OCI-LY7 (cell line): ENCODE measurements around the gene AHR. TPM values are rescaled to one million over a fixed set of nuclear protein-coding genes. Genes with fewer than 3 reads are reported as not detected.
A peak's percentile ranks its signal among the peaks of the same experiment; 100 is the strongest.

Experiments used
- BruUV-seq: library from RNA; stranded (reverse); fragments of 400-500 nt; replicated peaks from 2 replicates; lab custom pipeline; 2021; lab: Mats Ljungman, UMichigan
- CTCF ChIA-PET: fragments of 300-600 bp; sonication (Branson Sonifier 250); formaldehyde crosslinking; loops from one replicate; lab custom pipeline; 2022; ENCODE audit warnings: antibody characterized with exemption; ENCODE audit not compliant: unreplicated experiment; lab: Charles Lee
- POLR2A ChIA-PET: fragments of 300-600 bp; sonication (Branson Sonifier 250); formaldehyde crosslinking; loops from one replicate; lab custom pipeline; 2022; ENCODE audit warnings: antibody characterized with exemption; lab: Charles Lee
- DNase-seq: peaks from one replicate; pipeline ENCODE4 v3.0.0-alpha.2; 2015; ENCODE audit warnings: low spot score
- H2AFZ ChIP-seq: fragments of 200-600 bp; sonication (generic), shearing (Covaris generic); 2 replicates; pipeline ENCODE4 v1.6.1; 2014; ENCODE audit warnings: mild to moderate bottlenecking, antibody characterized with exemption, low read length, moderate library complexity
- H3K27ac ChIP-seq: fragments of 200-600 bp; sonication (generic); 2 replicates; pipeline ENCODE4 v1.5.1; 2014; ENCODE audit warnings: mixed run types, low read depth, mild to moderate bottlenecking, moderate library complexity, low read length, inconsistent platforms; ENCODE audit not compliant: poor library complexity, severe bottlenecking
- H3K36me3 ChIP-seq: fragments of 200-600 bp; sonication (generic); 2 replicates; pipeline ENCODE4 v1.6.1; 2014; ENCODE audit warnings: mild to moderate bottlenecking, antibody characterized with exemption, low read length, moderate library complexity, mixed read lengths; ENCODE audit not compliant: insufficient read depth
- H3K4me1 ChIP-seq: fragments of 200-600 bp; sonication (generic); 2 replicates; pipeline ENCODE4 v1.5.1; 2014; ENCODE audit warnings: mild to moderate bottlenecking, low read length; ENCODE audit not compliant: insufficient read depth, poor library complexity, severe bottlenecking
- H3K4me2 ChIP-seq: fragments of 200-600 bp; sonication (generic); 2 replicates; pipeline ENCODE4 v1.6.1; 2014; ENCODE audit warnings: mild to moderate bottlenecking, low read length
- H3K4me3 ChIP-seq: fragments of 200-600 bp; sonication (generic); 2 replicates; pipeline ENCODE4 v1.5.1; 2014; ENCODE audit warnings: mild to moderate bottlenecking, low read depth, low read length; ENCODE audit not compliant: poor library complexity, severe bottlenecking
- H3K79me2 ChIP-seq: fragments of 200-600 bp; sonication (generic); 2 replicates; pipeline ENCODE4 v1.6.1; 2016; ENCODE audit warnings: low read depth, mild to moderate bottlenecking, low read length, moderate library complexity, mixed read lengths; ENCODE audit not compliant: insufficient read depth
- H3K9me2 ChIP-seq: fragments of 200-600 bp; sonication (generic); 2 replicates; pipeline ENCODE4 v1.6.1; 2016; ENCODE audit warnings: mild to moderate bottlenecking, low read length, mixed read lengths; ENCODE audit not compliant: insufficient read depth
- H3K9me3 ChIP-seq: fragments of 200-600 bp; sonication (generic); 2 replicates; pipeline ENCODE4 v1.6.1; 2014; ENCODE audit warnings: mild to moderate bottlenecking, mixed run types, low read length, mixed read lengths
- H4K20me1 ChIP-seq: fragments of 200-600 bp; sonication (generic); 2 replicates; pipeline ENCODE4 v1.6.1; 2014; ENCODE audit warnings: mild to moderate bottlenecking, antibody characterized with exemption, low read length, moderate library complexity, mixed read lengths; ENCODE audit not compliant: insufficient read depth
- EZH2phosphoT487 ChIP-seq: fragments of 200-600 bp; sonication (generic); IDR thresholded peaks from 2 replicates; pipeline ENCODE4 v1.6.1; 2018; ENCODE audit warnings: low read depth, borderline replicate concordance, mild to moderate bottlenecking, mixed run types, antibody characterized with exemption, low read length, moderate library complexity, mixed read lengths
- intact Hi-C: fragments of 100-400 bp; cut with micrococcal nuclease; formaldehyde crosslinking; loops from one replicate; pipeline ENCODE4 v1.10.0; 2022; ENCODE audit not compliant: unreplicated experiment
- total RNA-seq, 2 experiments: library from RNA; depleted of rRNA in 1 of 2; stranded (reverse); fragments of >200 nt in 1 of 2; shearing (Covaris generic) in 1 of 2; gene quantifications; 2 replicates each; pipeline ENCODE4 v1.2.3, GENCODE V29; 2014 to 2022
- TF ChIP-seq, protein P1 (sequence below): fragments of 200-600 bp; sonication (generic); conservative IDR thresholded peaks from 2 replicates; pipeline ENCODE4 v1.5.1; 2014; ENCODE audit warnings: mild to moderate bottlenecking, antibody characterized with exemption, low read length, moderate library complexity, mixed read lengths

AHR gene
- total RNA-seq, 2 experiments from 2014 or later: not detected

DNA sequence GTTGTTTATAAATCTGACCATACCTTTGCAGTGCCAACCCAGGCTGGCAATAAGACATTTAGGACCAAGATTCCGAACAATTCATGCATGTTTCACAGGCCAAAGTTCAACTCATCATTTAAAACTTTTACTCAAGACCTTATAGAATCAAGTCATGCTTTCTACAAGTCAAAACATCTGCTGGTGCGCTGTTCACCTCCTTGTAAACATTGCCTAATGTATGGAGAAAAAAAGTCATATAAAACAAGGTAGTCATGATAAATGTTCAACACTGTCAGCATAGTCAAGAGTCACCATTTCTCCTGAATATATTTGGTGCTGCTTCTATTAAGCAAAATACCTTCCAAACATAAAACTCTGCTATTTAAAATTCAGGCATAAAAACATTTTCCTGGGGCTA, 42.1 kb upstream of the AHR start:
- no peak overlapping the region for H3K4me2 ChIP-seq
- TF ChIP-seq EZH2phosphoT487: no peak
- CTCF ChIA-PET: no interaction called here
- no peaks in the 10 kb centered on the region for H3K9me3 ChIP-seq
- POLR2A ChIA-PET: no interaction called here
- no peaks in the 10 kb centered on the region for H4K20me1 ChIP-seq
- no peaks in the 10 kb centered on the region for H3K36me3 ChIP-seq
- no TSS peak for BruUV-seq
- H3K79me2 ChIP-seq: no peaks in the 10 kb centered on the region
- no peak overlapping the region for H3K4me3 ChIP-seq
- H2AFZ ChIP-seq: no peak overlapping the region
- no peaks in the 10 kb centered on the region for H3K9me2 ChIP-seq
- H3K27ac ChIP-seq: no peak overlapping the region
- no peak for DNase-seq
- intact Hi-C loops: no loop called here
- no peaks in the 10 kb centered on the region for H3K4me1 ChIP-seq

DNA sequence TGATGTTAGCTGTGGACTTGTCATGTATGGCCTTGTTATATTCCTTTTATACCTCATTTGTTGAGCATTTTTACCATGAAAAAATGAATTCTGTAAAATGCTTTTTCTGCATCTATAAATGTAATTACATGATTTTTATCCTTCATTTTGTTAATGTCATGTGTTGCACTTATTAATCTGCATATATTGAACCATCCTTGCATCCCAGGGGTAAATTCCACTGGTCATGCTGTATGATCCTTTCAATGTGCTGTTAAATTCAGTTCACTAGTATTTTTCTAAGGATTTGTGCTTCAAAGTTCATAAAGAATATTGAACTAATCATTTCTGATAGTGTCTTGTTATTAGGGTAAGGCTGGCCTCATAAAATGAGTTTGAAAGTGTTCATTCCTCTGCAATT, 31.9 kb upstream of the AHR start:
- no TSS peak for BruUV-seq
- TF ChIP-seq, protein P1, sequence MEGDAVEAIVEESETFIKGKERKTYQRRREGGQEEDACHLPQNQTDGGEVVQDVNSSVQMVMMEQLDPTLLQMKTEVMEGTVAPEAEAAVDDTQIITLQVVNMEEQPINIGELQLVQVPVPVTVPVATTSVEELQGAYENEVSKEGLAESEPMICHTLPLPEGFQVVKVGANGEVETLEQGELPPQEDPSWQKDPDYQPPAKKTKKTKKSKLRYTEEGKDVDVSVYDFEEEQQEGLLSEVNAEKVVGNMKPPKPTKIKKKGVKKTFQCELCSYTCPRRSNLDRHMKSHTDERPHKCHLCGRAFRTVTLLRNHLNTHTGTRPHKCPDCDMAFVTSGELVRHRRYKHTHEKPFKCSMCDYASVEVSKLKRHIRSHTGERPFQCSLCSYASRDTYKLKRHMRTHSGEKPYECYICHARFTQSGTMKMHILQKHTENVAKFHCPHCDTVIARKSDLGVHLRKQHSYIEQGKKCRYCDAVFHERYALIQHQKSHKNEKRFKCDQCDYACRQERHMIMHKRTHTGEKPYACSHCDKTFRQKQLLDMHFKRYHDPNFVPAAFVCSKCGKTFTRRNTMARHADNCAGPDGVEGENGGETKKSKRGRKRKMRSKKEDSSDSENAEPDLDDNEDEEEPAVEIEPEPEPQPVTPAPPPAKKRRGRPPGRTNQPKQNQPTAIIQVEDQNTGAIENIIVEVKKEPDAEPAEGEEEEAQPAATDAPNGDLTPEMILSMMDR: no peak
- no peak for TF ChIP-seq EZH2phosphoT487
- POLR2A ChIA-PET: interaction anchor here (0.6 kb wide), 1 partner anchor 204 kb away, joined by 3 read pairs; no protein-coding TSS in a partner anchor
- CTCF ChIA-PET: no interaction called here
- H3K4me3 ChIP-seq: no peak overlapping the region
- intact Hi-C loops: no loop called here
- H3K9me3 ChIP-seq: peaks cover 6% of the 10 kb centered on the region; the same call in 1 of the 2 replicates
- H3K4me1 ChIP-seq: no peaks in the 10 kb centered on the region
- 0 out of 2 replicates have a peak, but pooled peaks cover 3% of the 10 kb centered on the region for H3K9me2 ChIP-seq
- no peak overlapping the region for H3K4me2 ChIP-seq
- H4K20me1 ChIP-seq: no peaks in the 10 kb centered on the region
- no peaks in the 10 kb centered on the region for H3K79me2 ChIP-seq
- no peaks in the 10 kb centered on the region for H3K36me3 ChIP-seq
- no peak overlapping the region for H2AFZ ChIP-seq
- no peak overlapping the region for H3K27ac ChIP-seq
- DNase-seq: no peak

DNA sequence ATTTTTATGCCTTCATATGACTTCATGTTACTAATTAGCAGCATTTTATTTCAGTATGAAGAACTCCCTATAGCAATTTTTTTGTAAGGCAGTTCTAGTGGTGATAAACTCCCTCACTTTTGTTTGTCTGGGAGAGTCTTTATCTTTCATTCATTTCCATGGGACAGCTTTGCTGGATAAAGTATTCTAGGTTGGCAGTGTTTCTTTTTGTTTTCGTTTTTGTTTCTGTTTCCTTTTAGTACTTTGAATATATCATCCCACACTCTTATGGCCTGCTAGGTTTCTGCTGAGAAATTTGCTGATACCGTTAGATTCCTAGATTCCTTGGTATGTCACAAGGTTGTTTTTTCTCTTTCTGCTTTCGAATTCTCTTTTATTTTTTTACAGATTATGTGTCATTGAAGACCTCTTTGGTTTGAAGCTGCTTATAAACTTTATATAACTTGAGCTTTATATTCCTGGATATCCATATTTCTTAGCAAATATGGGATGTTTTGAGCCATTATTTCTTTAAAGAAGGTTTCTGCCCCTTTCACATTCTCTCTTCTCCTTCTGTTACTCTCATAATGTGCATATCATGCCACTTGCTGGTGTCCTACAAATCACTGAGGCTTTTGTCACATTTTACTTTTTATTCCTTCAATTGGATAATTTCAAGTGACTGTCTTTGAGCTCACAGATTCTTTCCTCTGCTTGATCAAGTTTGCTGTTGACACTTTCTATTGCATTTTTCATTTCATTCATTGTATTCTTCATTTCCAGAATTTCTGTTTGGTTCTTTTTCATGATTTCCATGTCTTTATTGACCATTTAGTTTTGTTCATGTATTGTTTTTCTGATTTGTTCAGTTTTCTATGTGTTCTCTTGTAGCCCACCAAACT, 28.9 kb upstream of the AHR start:
- no peaks in the 10 kb centered on the region for H3K79me2 ChIP-seq
- H2AFZ ChIP-seq: no peak overlapping the region
- H3K4me3 ChIP-seq: no peak overlapping the region
- H3K36me3 ChIP-seq: no peaks in the 10 kb centered on the region
- POLR2A ChIA-PET: no interaction called here
- H4K20me1 ChIP-seq: no peaks in the 10 kb centered on the region
- H3K9me2 ChIP-seq: 0 out of 2 replicates have a peak, but pooled peaks cover 3% of the 10 kb centered on the region
- no peak overlapping the region for H3K4me2 ChIP-seq
- BruUV-seq: no TSS peak
- no peak overlapping the region for H3K27ac ChIP-seq
- CTCF ChIA-PET: no interaction called here
- TF ChIP-seq, protein P1: no peak
- TF ChIP-seq EZH2phosphoT487: no peak
- H3K4me1 ChIP-seq: no peaks in the 10 kb centered on the region
- peaks cover 6% of the 10 kb centered on the region; the same call in 1 of the 2 replicates for H3K9me3 ChIP-seq
- intact Hi-C loops: no loop called here
- DNase-seq: peak; percentile 5
